Tibial nerve (tissue), 4 donors: ENCODE data around the gene TBX6. TPM values are rescaled to one million over a fixed set of nuclear protein-coding genes. Genes with fewer than 3 reads are reported as not detected.

Experiments used
- DNase-seq, 2 donors: peaks; one replicate each; pipeline ENCODE4 v3.0.0-alpha.2; 2019; ENCODE audit warnings: low spot score in 2 of 2
- H3K27ac ChIP-seq, 4 donors: fragments of 200-600 bp; sonication (generic) in 3 of 4; one replicate each; pipeline ENCODE4 v1.5.1; 2017 to 2019; ENCODE audit warnings: mild to moderate bottlenecking in 1 of 4
- H3K27me3 ChIP-seq, 2 donors: fragments of 200-600 bp; sonication (generic) in 1 of 2; one replicate each; pipeline versions ENCODE4 v1.5.1 to v1.6.0; 2017 to 2019
- H3K36me3 ChIP-seq, 3 donors: fragments of 200-600 bp; sonication (generic); one replicate each; pipeline ENCODE4 v1.5.1; 2018 to 2019
- H3K4me1 ChIP-seq, 4 donors: fragments of 200-600 bp; sonication (generic) in 3 of 4; one replicate each; pipeline ENCODE4 v1.5.1; 2017 to 2019
- H3K4me3 ChIP-seq, 4 donors: fragments of 200-600 bp; sonication (generic) in 3 of 4; one replicate each; pipeline ENCODE4 v1.5.1; 2017 to 2019; ENCODE audit warnings: mild to moderate bottlenecking in 1 of 4, moderate library complexity in 1 of 4
- H3K9me3 ChIP-seq, 4 donors: fragments of 200-600 bp; sonication (generic) in 3 of 4; one replicate each; pipeline ENCODE4 v1.5.1; 2017 to 2019
- EP300 ChIP-seq, 2 donors: sonication (generic); formaldehyde crosslinking; IDR thresholded peaks; one replicate each; pipeline ENCODE4 v1.6.1; 2017; ENCODE audit warnings: antibody characterized with exemption in 2 of 2, mild to moderate bottlenecking in 1 of 2
- POLR2A ChIP-seq, 2 donors: fragments of 450-650 bp; IDR thresholded peaks; one replicate each; pipeline ENCODE4 v1.6.1; 2017; ENCODE audit warnings: antibody characterized with exemption in 2 of 2, mild to moderate bottlenecking in 2 of 2, moderate library complexity in 2 of 2
- WGBS, 2 donors: methylation state at CpG; one replicate each; pipeline ENCODE4 v1.1.5; 2018; 5-methylcytosine and 5-hydroxymethylcytosine counted together
- total RNA-seq, 4 donors: library from RNA; depleted of rRNA; stranded (reverse); fragments of >200 nt; gene quantifications; one replicate each; pipeline ENCODE4 v1.1.0, GENCODE V29; 2016
- TF ChIP-seq, protein P1 (sequence below), 5 experiments: fragments of 200-600 bp in 3 of 5; fragments of 450-650 bp in 2 of 5; sonication (generic) in 3 of 5; IDR thresholded peaks; one replicate each; pipeline ENCODE4 v1.5.1; 2016 to 2019; ENCODE audit warnings: antibody characterized with exemption in 5 of 5, mild to moderate bottlenecking in 3 of 5, moderate library complexity in 2 of 5

TBX6 gene
- total RNA-seq, 4 donors from 2014 or later, result 0.66 to 1.5 (median 0.84) TPM; not detected in 1

DNA sequence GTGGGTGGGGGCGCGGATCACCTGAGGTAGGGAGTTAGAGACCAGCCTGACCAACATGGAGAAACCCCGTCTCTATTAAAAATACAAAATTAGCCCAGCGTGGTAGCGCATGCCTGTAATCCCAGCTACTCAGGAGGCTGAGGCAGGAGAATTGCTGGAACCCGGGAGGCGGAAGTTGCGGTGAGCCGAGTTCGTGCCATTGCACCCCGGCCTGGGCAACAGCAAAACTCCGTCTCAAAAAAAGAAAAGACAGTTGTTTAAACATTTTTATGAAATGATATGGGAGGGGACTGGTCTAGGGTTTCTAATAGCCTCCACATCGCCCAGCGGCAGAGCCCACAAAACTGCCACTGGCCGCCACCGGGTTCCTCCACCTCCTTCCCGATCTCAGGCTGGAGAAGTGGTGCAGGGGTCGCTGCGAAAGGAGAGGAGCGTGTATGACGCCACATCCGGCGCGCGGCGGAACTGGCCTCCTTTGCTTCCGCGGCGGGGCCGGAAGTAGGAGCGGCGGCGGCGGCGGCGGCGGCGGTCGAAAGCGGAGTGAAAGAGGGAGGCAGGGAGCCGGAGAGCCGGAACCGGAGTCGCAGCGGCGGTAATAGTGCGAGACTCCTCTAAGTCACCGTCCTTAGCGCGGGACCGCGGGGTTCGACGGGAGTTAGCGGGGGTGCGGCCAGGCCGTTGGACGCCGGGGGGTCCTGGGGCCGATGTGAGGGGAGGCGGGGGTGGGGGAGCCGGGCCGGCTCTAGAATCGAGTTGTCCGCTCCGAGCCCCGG is 16.0 kb downstream of the TBX6 start, which contains the start of gene PPP4C:
Gene PPP4C (plus strand): TSS at position 492 of the 773 bp plus-strand sequence. CDS start 384 bp downstream, outside the sequence.
- WGBS, 2 donors, result 2 to 3% methylated on average over 46 to 67 of the region's 67 CpGs
- Histone ChIP-seq H3K27me3 (no peaks in the 10 kb centered on the region), H3K36me3 (peaks cover 3 to 65% (median 4%) of the 10 kb centered on the region in 3 donors), H3K27ac (peak within 1 kb of the TSS; percentile 62 to 95 (median 92)), H3K9me3 (no peaks in the 10 kb centered on the region), H3K4me3 (peak within 1 kb of the TSS; percentile 84 to 100 (median 96)), H3K4me1 (peaks cover 0 to 42% (median 11%) of the 10 kb centered on the region in 4 donors)
- TF ChIP-seq EP300 (IDR thresholded peaks at IDR 0.05) (peak; percentile 71 to 93), POLR2A (IDR thresholded peaks at IDR 0.05) (peak; percentile 40 to 72)
- TF ChIP-seq, protein P1, sequence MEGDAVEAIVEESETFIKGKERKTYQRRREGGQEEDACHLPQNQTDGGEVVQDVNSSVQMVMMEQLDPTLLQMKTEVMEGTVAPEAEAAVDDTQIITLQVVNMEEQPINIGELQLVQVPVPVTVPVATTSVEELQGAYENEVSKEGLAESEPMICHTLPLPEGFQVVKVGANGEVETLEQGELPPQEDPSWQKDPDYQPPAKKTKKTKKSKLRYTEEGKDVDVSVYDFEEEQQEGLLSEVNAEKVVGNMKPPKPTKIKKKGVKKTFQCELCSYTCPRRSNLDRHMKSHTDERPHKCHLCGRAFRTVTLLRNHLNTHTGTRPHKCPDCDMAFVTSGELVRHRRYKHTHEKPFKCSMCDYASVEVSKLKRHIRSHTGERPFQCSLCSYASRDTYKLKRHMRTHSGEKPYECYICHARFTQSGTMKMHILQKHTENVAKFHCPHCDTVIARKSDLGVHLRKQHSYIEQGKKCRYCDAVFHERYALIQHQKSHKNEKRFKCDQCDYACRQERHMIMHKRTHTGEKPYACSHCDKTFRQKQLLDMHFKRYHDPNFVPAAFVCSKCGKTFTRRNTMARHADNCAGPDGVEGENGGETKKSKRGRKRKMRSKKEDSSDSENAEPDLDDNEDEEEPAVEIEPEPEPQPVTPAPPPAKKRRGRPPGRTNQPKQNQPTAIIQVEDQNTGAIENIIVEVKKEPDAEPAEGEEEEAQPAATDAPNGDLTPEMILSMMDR (IDR thresholded peaks at IDR 0.05), result no peak
- peak; percentile 81 for DNase-seq

- Histone ChIP-seq H3K4me3 (no peak overlapping the region), H3K9me3 (no peaks in the 10 kb centered on the region), H3K4me1 (peaks cover 0 to 50% (median 34%) of the 10 kb centered on the region in 4 donors), H3K27me3 (no peaks in the 10 kb centered on the region), H3K27ac (peak overlapping the region in 1 of 4 donors; percentile 57), H3K36me3 (peaks cover 3 to 71% (median 30%) of the 10 kb centered on the region in 3 donors)
- no peak for DNase-seq
- TF ChIP-seq EP300 (IDR thresholded peaks at IDR 0.05) (no peak), POLR2A (IDR thresholded peaks at IDR 0.05) (no peak)
- TF ChIP-seq, protein P1 (IDR thresholded peaks at IDR 0.05), result no peak
Observed at GRCh38 chr16:30070490-30070889, 21.2 kb downstream of the TBX6 start.

DNA sequence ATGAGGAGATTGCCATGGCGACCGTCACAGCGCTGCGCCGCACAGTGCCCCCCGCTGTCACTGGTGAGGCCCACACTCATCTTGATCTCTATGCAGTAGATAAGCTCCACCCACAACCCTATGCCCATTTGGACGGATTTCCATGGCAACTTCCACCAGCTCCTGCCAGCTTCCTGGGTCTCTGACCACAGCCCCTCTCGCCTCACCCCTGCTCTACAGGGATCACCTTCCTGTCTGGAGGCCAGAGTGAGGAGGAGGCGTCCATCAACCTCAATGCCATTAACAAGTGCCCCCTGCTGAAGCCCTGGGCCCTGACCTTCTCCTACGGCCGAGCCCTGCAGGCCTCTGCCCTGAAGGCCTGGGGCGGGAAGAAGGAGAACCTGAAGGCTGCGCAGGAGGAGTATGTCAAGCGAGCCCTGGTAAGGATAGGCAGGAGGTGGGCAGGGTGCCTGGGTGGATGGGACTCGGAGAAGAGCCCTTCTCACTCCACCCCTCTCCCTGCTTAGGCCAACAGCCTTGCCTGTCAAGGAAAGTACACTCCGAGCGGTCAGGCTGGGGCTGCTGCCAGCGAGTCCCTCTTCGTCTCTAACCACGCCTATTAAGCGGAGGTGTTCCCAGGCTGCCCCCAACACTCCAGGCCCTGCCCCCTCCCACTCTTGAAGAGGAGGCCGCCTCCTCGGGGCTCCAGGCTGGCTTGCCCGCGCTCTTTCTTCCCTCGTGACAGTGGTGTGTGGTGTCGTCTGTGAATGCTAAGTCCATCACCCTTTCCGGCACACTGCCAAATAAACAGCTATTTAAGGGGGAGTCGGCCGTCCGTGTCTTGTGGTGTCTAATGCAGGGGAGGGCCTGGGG is 21.9 kb downstream of the TBX6 start:
- Histone ChIP-seq H3K4me3 (no peak overlapping the region), H3K27me3 (no peaks in the 10 kb centered on the region), H3K27ac (peak overlapping the region in 2 of 4 donors; percentile 57), H3K4me1 (peaks cover 0 to 43% (median 33%) of the 10 kb centered on the region in 4 donors), H3K36me3 (peaks cover 3 to 71% (median 30%) of the 10 kb centered on the region in 3 donors), H3K9me3 (no peaks in the 10 kb centered on the region)
- TF ChIP-seq, protein P1 (IDR thresholded peaks at IDR 0.05), result no peak
- TF ChIP-seq POLR2A (IDR thresholded peaks at IDR 0.05) (no peak), EP300 (IDR thresholded peaks at IDR 0.05) (no peak)
- WGBS, 2 donors, result 67 to 69% methylated on average over 31 of the region's 31 CpGs
- DNase-seq, result no peak

- Histone ChIP-seq H3K36me3 (peaks cover 3 to 71% (median 30%) of the 10 kb centered on the region in 3 donors), H3K4me1 (peaks cover 0 to 46% (median 33%) of the 10 kb centered on the region in 4 donors), H3K4me3 (no peak overlapping the region), H3K9me3 (no peaks in the 10 kb centered on the region), H3K27me3 (no peaks in the 10 kb centered on the region), H3K27ac (peak overlapping the region in 2 of 4 donors; percentile 57)
- no peak for TF ChIP-seq POLR2A (IDR thresholded peaks at IDR 0.05)
- TF ChIP-seq, protein P1 (IDR thresholded peaks at IDR 0.05), result peak in 1 of 5 experiments; percentile 23
- 84 to 89% methylated on average over 16 to 17 of the region's 17 CpGs for WGBS, 2 donors
- no peak for DNase-seq
Observed at GRCh38 chr16:30068750-30069610, 22.7 kb downstream of the TBX6 start.
